SK-N-SH treated with all-trans-retinoic acid at 6 μM for 48 hours (cell line): ENCODE measurements around the gene PSMB3.

Source experiments
- ARNTL ChIP-seq: fragments of 450-650 bp; formaldehyde crosslinking; IDR thresholded peaks from 2 replicates; pipeline ENCODE4 v1.5.0; 2020; ENCODE audit warnings: low read depth, mild to moderate bottlenecking, moderate library complexity, borderline replicate concordance
- BACH2 ChIP-seq: fragments of 250-450 bp; sonication (Bioruptor Pico); IDR thresholded peaks from 2 replicates; pipeline ENCODE4 v1.9.0; 2021; ENCODE audit warnings: mild to moderate bottlenecking, borderline replicate concordance
- CREB5 ChIP-seq: fragments of 250-450 bp; sonication (Bioruptor Pico); IDR thresholded peaks from 2 replicates; pipeline ENCODE4 v1.5.1; 2020; ENCODE audit warnings: low read depth, mild to moderate bottlenecking, moderate library complexity
- CSRNP3 ChIP-seq: fragments of 250-450 bp; sonication (Bioruptor Pico); IDR thresholded peaks from 2 replicates; pipeline ENCODE4 v1.5.1; 2021; ENCODE audit warnings: mild to moderate bottlenecking, moderate library complexity
- ESRRG ChIP-seq: fragments of 250-450 bp; sonication (Bioruptor Pico); IDR thresholded peaks from 2 replicates; pipeline ENCODE4 v1.6.1; 2021; ENCODE audit warnings: mild to moderate bottlenecking
- ISL1 ChIP-seq: fragments of 250-450 bp; sonication (Bioruptor Pico); IDR thresholded peaks from 2 replicates; pipeline ENCODE4 v2.1.2; 2022; ENCODE audit warnings: mild to moderate bottlenecking, moderate library complexity
- PATZ1 ChIP-seq: fragments of 250-450 bp; sonication (Bioruptor Pico); IDR thresholded peaks from 2 replicates; pipeline ENCODE4 v1.8.0; 2020; ENCODE audit warnings: mild to moderate bottlenecking, moderate library complexity, borderline replicate concordance
- PPARA ChIP-seq: fragments of 250-450 bp; sonication (Bioruptor Pico); IDR thresholded peaks from 2 replicates; pipeline ENCODE4 v1.5.0; 2020; ENCODE audit warnings: mild to moderate bottlenecking, borderline replicate concordance
- SNAI2 ChIP-seq: fragments of 250-450 bp; sonication (Bioruptor Pico); IDR thresholded peaks from 2 replicates; pipeline ENCODE4 v1.5.0; 2020; ENCODE audit warnings: mild to moderate bottlenecking, moderate library complexity
- TCF4 ChIP-seq: fragments of 250-450 bp; sonication (Bioruptor Pico); IDR thresholded peaks from 2 replicates; pipeline ENCODE4 v1.8.0; 2021; ENCODE audit warnings: mild to moderate bottlenecking, moderate library complexity, borderline replicate concordance
- TSHZ2 ChIP-seq: fragments of 250-450 bp; sonication (Bioruptor Pico); IDR thresholded peaks from 2 replicates; pipeline ENCODE4 v1.5.0; 2020; ENCODE audit warnings: mild to moderate bottlenecking, moderate library complexity
- ZC3H10 ChIP-seq: fragments of 250-450 bp; sonication (Bioruptor Pico); IDR thresholded peaks from 2 replicates; pipeline ENCODE4 v1.5.1; 2021; ENCODE audit warnings: mild to moderate bottlenecking, moderate library complexity
- ZNF565 ChIP-seq: fragments of 450-650 bp; formaldehyde crosslinking; conservative IDR thresholded peaks from 2 replicates; pipeline ENCODE4 v1.5.0; 2020; ENCODE audit warnings: low read depth, mild to moderate bottlenecking, moderate library complexity
- ZNF8 ChIP-seq: fragments of 450-650 bp; formaldehyde crosslinking; IDR thresholded peaks from 2 replicates; pipeline ENCODE4 v1.5.0; 2020; ENCODE audit warnings: mild to moderate bottlenecking, moderate library complexity

- TF ChIP-seq TSHZ2 (CRISPR knock-in tag) (no peak), ZNF565 (CRISPR knock-in tag) (no peak), ARNTL (no peak), PPARA (CRISPR knock-in tag) (no peak), ZNF8 (no peak), TCF4 (CRISPR knock-in tag) (no peak), ZC3H10 (no peak), BACH2 (CRISPR knock-in tag) (no peak), PATZ1 (CRISPR knock-in tag) (no peak), ISL1 (no peak), CREB5 (no peak), SNAI2 (CRISPR knock-in tag) (no peak), CSRNP3 (CRISPR knock-in tag) (no peak), ESRRG (CRISPR knock-in tag) (no peak)
Measured at GRCh38 chr17:38746004-38746848, 6.3 kb upstream of the PSMB3 start.
